ENCODE measurements around the gene SDK2.

SDK2 gene

GRCh38 chr17:73610331-73610911, 33.8 kb downstream of the SDK2 start:
- Histone ChIP-seq H3K4me2 (ENCODE audit: low read length) (no peak overlapping the region), H3K27me3 (ENCODE audit: control insufficient read depth, low read length) (peaks cover 7% of the 10 kb centered on the region), H3K27ac (ENCODE audit: low read depth, low read length) (no peak overlapping the region), H3K36me3 (ENCODE audit: control insufficient read depth, low read length) (no peaks in the 10 kb centered on the region), H3K4me3 (ENCODE audit: low read length) (no peak overlapping the region), H3K9me3 (ENCODE audit: control insufficient read depth, insufficient read depth, low read length) (no peaks in the 10 kb centered on the region), H3K79me2 (ENCODE audit: control insufficient read depth, low read length) (no peaks in the 10 kb centered on the region), H4K20me1 (ENCODE audit: control insufficient read depth, insufficient read depth, low read depth, low read length) (no peaks in the 10 kb centered on the region), H3K4me1 (ENCODE audit: control insufficient read depth, low read length) (peaks cover 10% of the 10 kb centered on the region), H3F3A (ENCODE audit: control insufficient read depth, insufficient read depth) (no peaks in the 10 kb centered on the region), H3K9me2 (replicated peaks; ENCODE audit: control insufficient read depth, low read length) (no peaks in the 10 kb centered on the region)
- TF ChIP-seq, protein P1, sequence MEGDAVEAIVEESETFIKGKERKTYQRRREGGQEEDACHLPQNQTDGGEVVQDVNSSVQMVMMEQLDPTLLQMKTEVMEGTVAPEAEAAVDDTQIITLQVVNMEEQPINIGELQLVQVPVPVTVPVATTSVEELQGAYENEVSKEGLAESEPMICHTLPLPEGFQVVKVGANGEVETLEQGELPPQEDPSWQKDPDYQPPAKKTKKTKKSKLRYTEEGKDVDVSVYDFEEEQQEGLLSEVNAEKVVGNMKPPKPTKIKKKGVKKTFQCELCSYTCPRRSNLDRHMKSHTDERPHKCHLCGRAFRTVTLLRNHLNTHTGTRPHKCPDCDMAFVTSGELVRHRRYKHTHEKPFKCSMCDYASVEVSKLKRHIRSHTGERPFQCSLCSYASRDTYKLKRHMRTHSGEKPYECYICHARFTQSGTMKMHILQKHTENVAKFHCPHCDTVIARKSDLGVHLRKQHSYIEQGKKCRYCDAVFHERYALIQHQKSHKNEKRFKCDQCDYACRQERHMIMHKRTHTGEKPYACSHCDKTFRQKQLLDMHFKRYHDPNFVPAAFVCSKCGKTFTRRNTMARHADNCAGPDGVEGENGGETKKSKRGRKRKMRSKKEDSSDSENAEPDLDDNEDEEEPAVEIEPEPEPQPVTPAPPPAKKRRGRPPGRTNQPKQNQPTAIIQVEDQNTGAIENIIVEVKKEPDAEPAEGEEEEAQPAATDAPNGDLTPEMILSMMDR (IDR thresholded peaks at IDR 0.05; ENCODE audit: low read depth, low read length, poor library complexity, severe bottlenecking), result no peak
- no peak for TF ChIP-seq EZH2phosphoT487 (IDR thresholded peaks at IDR 0.05; ENCODE audit: borderline replicate concordance, low read length)

DNA sequence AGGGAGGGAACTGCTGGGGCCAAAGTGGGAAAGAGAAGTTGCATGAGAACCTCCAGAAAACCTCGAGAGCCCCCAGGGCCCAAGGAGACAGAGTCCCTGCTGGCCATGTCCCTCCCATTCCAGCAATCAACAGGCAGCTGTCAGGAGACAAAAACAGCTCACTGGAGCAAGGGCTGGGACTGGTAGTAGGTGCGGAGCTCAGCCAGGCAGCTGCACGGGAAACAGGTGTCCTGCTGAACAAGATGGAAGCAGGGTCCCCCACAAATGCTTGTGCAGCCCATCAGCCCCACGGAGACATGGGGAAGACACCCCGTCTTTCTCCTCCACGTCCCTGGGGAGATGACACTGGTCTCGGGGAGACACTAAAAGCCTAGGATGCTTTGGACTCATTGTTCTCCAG, 34.5 kb downstream of the SDK2 start:
- Histone ChIP-seq H3K27me3 (ENCODE audit: control insufficient read depth, low read length) (peaks cover 7% of the 10 kb centered on the region), H4K20me1 (ENCODE audit: control insufficient read depth, insufficient read depth, low read depth, low read length) (no peaks in the 10 kb centered on the region), H3K9me3 (ENCODE audit: control insufficient read depth, insufficient read depth, low read length) (no peaks in the 10 kb centered on the region), H3K4me3 (ENCODE audit: low read length) (no peak overlapping the region), H3K4me1 (ENCODE audit: control insufficient read depth, low read length) (peaks cover 10% of the 10 kb centered on the region), H3K9me2 (replicated peaks; ENCODE audit: control insufficient read depth, low read length) (no peaks in the 10 kb centered on the region), H3K27ac (ENCODE audit: low read depth, low read length) (no peak overlapping the region), H3K36me3 (ENCODE audit: control insufficient read depth, low read length) (no peaks in the 10 kb centered on the region), H3F3A (ENCODE audit: control insufficient read depth, insufficient read depth) (no peaks in the 10 kb centered on the region), H3K4me2 (ENCODE audit: low read length) (no peak overlapping the region), H3K79me2 (ENCODE audit: control insufficient read depth, low read length) (no peaks in the 10 kb centered on the region)
- no peak for TF ChIP-seq EZH2phosphoT487 (IDR thresholded peaks at IDR 0.05; ENCODE audit: borderline replicate concordance, low read length)
- TF ChIP-seq, protein P1 (IDR thresholded peaks at IDR 0.05; ENCODE audit: low read depth, low read length, poor library complexity, severe bottlenecking), result no peak

- Histone ChIP-seq H4K20me1 (ENCODE audit: control insufficient read depth, insufficient read depth, low read depth, low read length) (no peaks in the 10 kb centered on the region), H3K4me2 (ENCODE audit: low read length) (no peak overlapping the region), H3K9me3 (ENCODE audit: control insufficient read depth, insufficient read depth, low read length) (no peaks in the 10 kb centered on the region), H3K9me2 (replicated peaks; ENCODE audit: control insufficient read depth, low read length) (no peaks in the 10 kb centered on the region), H3K79me2 (ENCODE audit: control insufficient read depth, low read length) (no peaks in the 10 kb centered on the region), H3K4me3 (ENCODE audit: low read length) (no peak overlapping the region), H3K27ac (ENCODE audit: low read depth, low read length) (no peak overlapping the region), H3K27me3 (ENCODE audit: control insufficient read depth, low read length) (peaks cover 7% of the 10 kb centered on the region), H3K4me1 (ENCODE audit: control insufficient read depth, low read length) (peaks cover 10% of the 10 kb centered on the region), H3F3A (ENCODE audit: control insufficient read depth, insufficient read depth) (no peaks in the 10 kb centered on the region), H3K36me3 (ENCODE audit: control insufficient read depth, low read length) (no peaks in the 10 kb centered on the region)
- no peak for TF ChIP-seq EZH2phosphoT487 (IDR thresholded peaks at IDR 0.05; ENCODE audit: borderline replicate concordance, low read length)
- TF ChIP-seq, protein P1 (IDR thresholded peaks at IDR 0.05; ENCODE audit: low read depth, low read length, poor library complexity, severe bottlenecking), result no peak
Observed at GRCh38 chr17:73609060-73609459, 35.2 kb downstream of the SDK2 start.

Measured in DOHH2 (cell line).